CD4-positive, alpha-beta T cell treated with Interferon alpha-2 for 1 hour (primary cell): Measurements from ENCODE around the gene ADAM22.

ENCODE experiments used
- DNase-seq, 2 donors: peaks; one replicate each; pipeline ENCODE4 v3.0.0-alpha.2; 2020 to 2022

Gene ADAM22

GRCh38 chr7:88042803-88043202, 108.8 kb downstream of the ADAM22 start:
- no peak for DNase-seq

- DNase-seq: no peak
These were observed 110.0 kb downstream of the ADAM22 start for GRCh38 chr7:88044069-88044468.

GRCh38 chr7:88046839-88047573, 113.0 kb downstream of the ADAM22 start:
- no peak for DNase-seq

- no peak for DNase-seq
These were observed 123.6 kb downstream of the ADAM22 start for GRCh38 chr7:88057655-88058054.

GRCh38 chr7:88062238-88062637, 128.2 kb downstream of the ADAM22 start:
- DNase-seq: no peak

GRCh38 chr7:88069093-88069492, 135.0 kb downstream of the ADAM22 start:
- DNase-seq: no peak

GRCh38 chr7:88071994-88072714, 138.1 kb downstream of the ADAM22 start:
- DNase-seq: no peak

GRCh38 chr7:88072715-88073055, 138.6 kb downstream of the ADAM22 start:
- no peak for DNase-seq

GRCh38 chr7:88073626-88074025, 139.6 kb downstream of the ADAM22 start:
- no peak for DNase-seq

GRCh38 chr7:88075216-88075615, 141.2 kb downstream of the ADAM22 start:
- DNase-seq: no peak

GRCh38 chr7:88083883-88084282, 149.8 kb downstream of the ADAM22 start:
- no peak for DNase-seq

- no peak for DNase-seq
These were observed 155.5 kb downstream of the ADAM22 start for GRCh38 chr7:88089561-88089960.

- no peak for DNase-seq
These were observed 156.2 kb downstream of the ADAM22 start for GRCh38 chr7:88090240-88090639.

- peak in 1 of 2 donors; percentile 10 for DNase-seq
These were observed 156.6 kb downstream of the ADAM22 start for GRCh38 chr7:88090671-88091070.

GRCh38 chr7:88091988-88092675, 158.1 kb downstream of the ADAM22 start:
- no peak for DNase-seq

- no peak for DNase-seq
These were observed 158.6 kb downstream of the ADAM22 start for GRCh38 chr7:88092676-88092999.

GRCh38 chr7:88101769-88102168, 167.7 kb downstream of the ADAM22 start:
- DNase-seq: no peak

- no peak for DNase-seq
These were observed 168.6 kb downstream of the ADAM22 start for GRCh38 chr7:88102675-88103074.

GRCh38 chr7:88104732-88105131, 170.7 kb downstream of the ADAM22 start:
- no peak for DNase-seq

- DNase-seq: no peak
These were observed 171.2 kb downstream of the ADAM22 start for GRCh38 chr7:88105231-88105630.

- DNase-seq: no peak
These were observed 172.4 kb downstream of the ADAM22 start for GRCh38 chr7:88106434-88106833.

- no peak for DNase-seq
These were observed 175.6 kb downstream of the ADAM22 start for GRCh38 chr7:88109612-88110011.

GRCh38 chr7:88111140-88111743, 177.2 kb downstream of the ADAM22 start:
- DNase-seq: peak in 1 of 2 donors; percentile 26
